Mesothelial cell of epicardium (in vitro differentiated cells): ENCODE measurements around the gene SLC29A1. TPM values are rescaled to one million over a fixed set of nuclear protein-coding genes. Genes with fewer than 3 reads are reported as not detected.
"Not testable (repeated sequence)": the region's sequence is repeated elsewhere in the genome, so short reads cannot be mapped to it uniquely, and the experiment has no call there.

ENCODE experiments used
- DNase-seq, 2 experiments: peaks; one replicate each; pipeline ENCODE4 v3.0.0; 2021; ENCODE audit warnings: low spot score in 2 of 2; ENCODE audit not compliant: unreplicated experiment in 2 of 2
- H3K27ac Mint-ChIP-seq: 2 replicates; pipeline ENCODE4 v1.8.0; 2021; ENCODE audit warnings: mixed read lengths
- H3K27me3 Mint-ChIP-seq: 2 replicates; pipeline ENCODE4 v1.8.0; 2021; ENCODE audit warnings: low read depth, mixed read lengths
- H3K36me3 Mint-ChIP-seq: 2 replicates; pipeline ENCODE4 v1.8.0; 2021; ENCODE audit warnings: mixed read lengths
- H3K4me1 Mint-ChIP-seq: 2 replicates; pipeline ENCODE4 v1.8.0; 2021; ENCODE audit warnings: mixed read lengths
- H3K4me3 Mint-ChIP-seq: 2 replicates; pipeline ENCODE4 v1.8.0; 2021; ENCODE audit warnings: mild to moderate bottlenecking, moderate library complexity, mixed read lengths
- H3K9me3 Mint-ChIP-seq: 2 replicates; pipeline ENCODE4 v1.8.0; 2021; ENCODE audit warnings: mixed read lengths
- CTCF ChIP-seq: fragments of 200-600 bp; sonication (generic); IDR thresholded peaks from one replicate; pipeline ENCODE4 v1.5.0; 2021; ENCODE audit warnings: antibody characterized with exemption; ENCODE audit not compliant: unreplicated experiment
- total RNA-seq: library from RNA; stranded (reverse); gene quantifications from 3 replicates; pipeline ENCODE4 v1.2.1, GENCODE V29; 2021

The SLC29A1 gene
- total RNA-seq, 1 donor from 2014 or later, result 13.2 TPM

- no peak overlapping the region for H3K27ac Mint-ChIP-seq
- no peaks in the 10 kb centered on the region for H3K27me3 Mint-ChIP-seq
- no peak for TF ChIP-seq CTCF
- H3K36me3 Mint-ChIP-seq, result no peaks in the 10 kb centered on the region
- peaks cover 9% of the 10 kb centered on the region for H3K4me1 Mint-ChIP-seq
- no peaks in the 10 kb centered on the region for H3K9me3 Mint-ChIP-seq
- H3K4me3 Mint-ChIP-seq, result no peak overlapping the region
- no peak for DNase-seq
These were observed 39.6 kb upstream of the SLC29A1 start for GRCh38 chr6:44183783-44184182.

GRCh38 chr6:44185356-44185755 lies 38.0 kb upstream of the SLC29A1 start:
- not testable (repeated sequence) for H3K9me3 Mint-ChIP-seq, H3K27me3 Mint-ChIP-seq, H3K36me3 Mint-ChIP-seq, H3K4me1 Mint-ChIP-seq, H3K4me3 Mint-ChIP-seq, H3K27ac Mint-ChIP-seq, DNase-seq

- Mint-ChIP-seq H3K4me1 (peaks cover 9% of the 10 kb centered on the region), H3K36me3 (no peaks in the 10 kb centered on the region), H3K27me3 (no peaks in the 10 kb centered on the region), H3K9me3 (no peaks in the 10 kb centered on the region), H3K27ac (no peak overlapping the region), H3K4me3 (no peak overlapping the region)
- no peak for DNase-seq
- no peak for TF ChIP-seq CTCF
These were observed 37.3 kb upstream of the SLC29A1 start for GRCh38 chr6:44185953-44186634.

- DNase-seq, result no peak
- Mint-ChIP-seq H3K36me3 (no peaks in the 10 kb centered on the region), H3K4me1 (peaks cover 9% of the 10 kb centered on the region), H3K27me3 (no peaks in the 10 kb centered on the region), H3K4me3 (no peak overlapping the region), H3K9me3 (no peaks in the 10 kb centered on the region), H3K27ac (no peak overlapping the region)
- no peak for TF ChIP-seq CTCF
These were observed 36.8 kb upstream of the SLC29A1 start for GRCh38 chr6:44186635-44187025.

- peaks cover 12% of the 10 kb centered on the region for H3K4me1 Mint-ChIP-seq
These were observed 34.6 kb upstream of the SLC29A1 start for GRCh38 chr6:44188819-44189218.

GRCh38 chr6:44189257-44189656 lies 34.1 kb upstream of the SLC29A1 start:
- H3K9me3 Mint-ChIP-seq, result no peaks in the 10 kb centered on the region
- no peak for TF ChIP-seq CTCF
- H3K27ac Mint-ChIP-seq, result no peak overlapping the region
- no peak overlapping the region for H3K4me3 Mint-ChIP-seq
- H3K36me3 Mint-ChIP-seq, result no peaks in the 10 kb centered on the region
- H3K4me1 Mint-ChIP-seq, result peaks cover 12% of the 10 kb centered on the region
- no peak for DNase-seq
- no peaks in the 10 kb centered on the region for H3K27me3 Mint-ChIP-seq

More at GRCh38 chr6:44188819-44189218, 34.6 kb upstream of the SLC29A1 start:
- no peaks in the 10 kb centered on the region for H3K9me3 Mint-ChIP-seq
- DNase-seq, result no peak
- H3K36me3 Mint-ChIP-seq, result no peaks in the 10 kb centered on the region
- TF ChIP-seq CTCF, result no peak
- H3K4me3 Mint-ChIP-seq, result no peak overlapping the region
- H3K27me3 Mint-ChIP-seq, result no peaks in the 10 kb centered on the region
- no peak overlapping the region for H3K27ac Mint-ChIP-seq
